ENCODE measurements around the gene FSD2. TPM values are rescaled to one million over a fixed set of nuclear protein-coding genes. Genes with fewer than 3 reads are reported as not detected.
"Not testable (repeated sequence)": the region's sequence is repeated elsewhere in the genome, so short reads cannot be mapped to it uniquely, and the experiment has no call there.

FSD2 gene
- total RNA-seq, 1 donor from 2014 or later, result not detected

DNA sequence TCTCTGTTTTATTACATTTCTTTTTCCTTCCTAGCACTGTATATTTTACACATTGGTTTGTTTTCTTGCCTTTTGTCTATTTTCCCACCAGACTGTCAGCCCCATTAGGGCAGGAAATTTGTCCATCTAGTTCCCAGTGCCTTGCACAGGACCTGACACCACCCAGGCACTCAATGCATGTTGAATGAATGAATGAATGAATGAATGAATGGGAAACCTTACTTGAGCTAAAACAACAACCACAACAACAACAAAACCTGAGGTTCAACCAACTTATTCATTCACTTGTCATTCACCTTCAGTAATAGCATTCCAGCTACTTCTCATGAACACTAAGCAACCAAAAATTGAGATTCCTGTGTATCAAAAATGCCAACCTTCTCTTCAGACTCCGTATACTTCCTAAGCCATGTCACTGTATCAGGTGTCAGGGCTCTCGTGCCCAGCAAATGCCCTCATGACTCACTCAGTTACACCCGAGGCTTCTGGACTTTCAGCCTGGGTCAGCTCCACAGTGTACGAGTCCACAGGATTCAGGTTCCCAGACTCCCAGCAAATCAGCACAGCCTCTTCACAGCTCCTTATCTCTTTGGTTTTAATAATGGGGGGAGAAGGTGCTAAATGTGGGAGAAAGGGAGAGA lies 37.3 kb downstream of the FSD2 start:
- Histone ChIP-seq H3K4me1 (no peaks in the 10 kb centered on the region), H3K36me3 (peaks cover 0 to 14% of the 10 kb centered on the region in 2 donors), H3K27ac (no peak overlapping the region), H3K27me3 (no peaks in the 10 kb centered on the region), H3K9me3 (no peaks in the 10 kb centered on the region), H3K4me3 (no peak overlapping the region)
- DNase-seq (ENCODE audit: low spot score in 2 of 2), result no peak
- intact Hi-C loops (cut with DNase I), result no loop called here
- TF ChIP-seq, protein P1, sequence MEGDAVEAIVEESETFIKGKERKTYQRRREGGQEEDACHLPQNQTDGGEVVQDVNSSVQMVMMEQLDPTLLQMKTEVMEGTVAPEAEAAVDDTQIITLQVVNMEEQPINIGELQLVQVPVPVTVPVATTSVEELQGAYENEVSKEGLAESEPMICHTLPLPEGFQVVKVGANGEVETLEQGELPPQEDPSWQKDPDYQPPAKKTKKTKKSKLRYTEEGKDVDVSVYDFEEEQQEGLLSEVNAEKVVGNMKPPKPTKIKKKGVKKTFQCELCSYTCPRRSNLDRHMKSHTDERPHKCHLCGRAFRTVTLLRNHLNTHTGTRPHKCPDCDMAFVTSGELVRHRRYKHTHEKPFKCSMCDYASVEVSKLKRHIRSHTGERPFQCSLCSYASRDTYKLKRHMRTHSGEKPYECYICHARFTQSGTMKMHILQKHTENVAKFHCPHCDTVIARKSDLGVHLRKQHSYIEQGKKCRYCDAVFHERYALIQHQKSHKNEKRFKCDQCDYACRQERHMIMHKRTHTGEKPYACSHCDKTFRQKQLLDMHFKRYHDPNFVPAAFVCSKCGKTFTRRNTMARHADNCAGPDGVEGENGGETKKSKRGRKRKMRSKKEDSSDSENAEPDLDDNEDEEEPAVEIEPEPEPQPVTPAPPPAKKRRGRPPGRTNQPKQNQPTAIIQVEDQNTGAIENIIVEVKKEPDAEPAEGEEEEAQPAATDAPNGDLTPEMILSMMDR (IDR thresholded peaks at IDR 0.05), result no peak

GRCh38 chr15:82767163-82767829 lies 38.6 kb downstream of the FSD2 start:
- intact Hi-C loops (cut with DNase I), result no loop called here
- TF ChIP-seq, protein P1 (IDR thresholded peaks at IDR 0.05), result no peak

GRCh38 chr15:82766201-82766600 lies 39.7 kb downstream of the FSD2 start:
- H3K27ac ChIP-seq; H3K4me3 ChIP-seq; DNase-seq (ENCODE audit: low spot score in 2 of 2); H3K27me3 ChIP-seq; H3K9me3 ChIP-seq; H3K4me1 ChIP-seq; intact Hi-C loops (cut with DNase I): not testable (repeated sequence)
- H3K36me3 ChIP-seq, result peaks cover 0 to 25% of the 10 kb centered on the region in 2 donors

More at GRCh38 chr15:82767163-82767829, 38.6 kb downstream of the FSD2 start:
- Histone ChIP-seq H3K4me1 (no peaks in the 10 kb centered on the region), H3K9me3 (no peaks in the 10 kb centered on the region), H3K4me3 (no peak overlapping the region), H3K27me3 (no peaks in the 10 kb centered on the region), H3K36me3 (peaks cover 0 to 17% of the 10 kb centered on the region in 2 donors), H3K27ac (no peak overlapping the region)
- DNase-seq (ENCODE audit: low spot score in 2 of 2), result no peak

DNA sequence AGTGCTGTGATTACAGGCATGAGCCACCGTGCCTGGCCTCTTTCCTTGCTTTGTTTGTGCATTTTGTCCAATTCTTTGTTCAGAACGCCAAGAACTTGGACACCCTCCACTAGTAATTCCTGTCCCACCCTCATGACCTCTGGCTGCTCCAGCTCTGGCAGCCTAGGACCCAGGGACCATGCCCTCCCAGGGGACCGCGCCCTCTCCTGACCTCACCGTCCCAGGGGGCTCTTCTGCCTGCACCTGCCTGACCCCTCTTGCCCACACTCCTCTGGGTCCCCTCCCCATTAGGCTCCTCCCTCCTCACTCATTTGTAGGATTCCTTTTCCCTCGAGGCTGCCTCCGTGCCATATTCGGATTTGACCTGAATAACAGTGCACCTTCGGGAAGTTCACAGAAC lies 41.1 kb downstream of the FSD2 start:
- TF ChIP-seq, protein P1 (IDR thresholded peaks at IDR 0.05), result no peak
- no peak overlapping the region for H3K4me3 ChIP-seq
- no peak overlapping the region for H3K27ac ChIP-seq
- H3K9me3 ChIP-seq, result no peaks in the 10 kb centered on the region
- peaks cover 0 to 25% of the 10 kb centered on the region in 2 donors for H3K36me3 ChIP-seq
- intact Hi-C loops (cut with DNase I), result no loop called here
- no peaks in the 10 kb centered on the region for H3K4me1 ChIP-seq
- H3K27me3 ChIP-seq, result no peaks in the 10 kb centered on the region
- DNase-seq (ENCODE audit: low spot score in 2 of 2), result no peak

DNA sequence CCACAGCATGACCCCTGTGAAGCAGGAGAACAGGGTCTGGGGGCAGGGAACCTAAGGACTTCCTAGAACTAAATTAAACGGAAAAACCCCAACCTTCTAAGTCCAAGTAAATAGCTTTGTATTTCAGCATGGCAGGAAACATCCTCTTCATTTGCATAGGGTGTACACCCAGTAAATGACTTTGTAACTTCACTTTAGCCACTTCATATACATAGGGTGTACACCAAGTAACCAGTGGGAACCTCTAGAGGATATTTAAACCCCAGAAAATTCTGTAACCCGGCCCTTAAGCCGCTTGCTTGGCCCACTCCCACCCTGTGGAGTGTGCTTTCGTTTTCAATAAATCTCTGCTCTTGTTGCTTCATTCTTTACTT lies 41.8 kb downstream of the FSD2 start:
- no peak overlapping the region for H3K4me3 ChIP-seq
- H3K36me3 ChIP-seq, result peaks cover 0 to 26% of the 10 kb centered on the region in 2 donors
- TF ChIP-seq, protein P1 (IDR thresholded peaks at IDR 0.05), result no peak
- intact Hi-C loops (cut with DNase I), result no loop called here
- no peaks in the 10 kb centered on the region for H3K27me3 ChIP-seq
- H3K4me1 ChIP-seq, result no peaks in the 10 kb centered on the region
- no peak for DNase-seq (ENCODE audit: low spot score in 2 of 2)
- no peaks in the 10 kb centered on the region for H3K9me3 ChIP-seq
- H3K27ac ChIP-seq, result no peak overlapping the region

DNA sequence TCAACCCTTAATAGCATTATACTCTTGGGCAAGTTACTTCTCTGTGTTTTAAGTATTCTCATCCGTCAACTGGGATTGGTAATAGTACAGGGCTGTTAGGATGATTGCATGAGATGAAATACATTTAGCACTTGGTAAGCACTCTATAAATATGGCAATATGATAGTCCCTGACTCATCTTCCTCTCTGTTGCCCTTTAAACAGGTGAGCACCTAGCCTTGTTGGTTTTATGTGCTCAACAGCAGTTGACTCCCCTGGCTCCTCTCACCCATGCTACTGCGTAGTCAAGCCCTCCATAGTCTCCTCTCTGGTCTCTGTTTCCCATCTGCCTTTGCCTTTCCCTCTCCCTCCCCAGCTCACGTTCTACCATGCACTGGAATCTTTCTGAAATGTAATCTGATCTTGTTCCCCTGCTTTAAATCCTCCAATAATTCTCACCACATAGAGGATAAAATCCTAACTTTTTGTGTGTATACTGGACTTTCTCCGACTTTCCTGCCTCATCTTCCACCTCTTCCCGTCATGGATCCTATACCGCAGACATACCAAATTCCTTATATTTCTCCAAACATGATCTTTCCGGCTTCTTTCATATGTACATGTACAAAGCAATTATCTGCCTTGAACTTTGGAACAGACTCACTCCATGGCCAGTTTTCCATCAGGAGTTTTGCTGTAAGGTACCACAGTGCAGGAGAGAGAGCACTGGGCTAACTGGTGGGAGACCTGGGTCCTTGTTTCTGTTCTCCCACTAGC lies 42.3 kb downstream of the FSD2 start:
- Histone ChIP-seq H3K4me1 (no peaks in the 10 kb centered on the region), H3K27ac (no peak overlapping the region), H3K9me3 (no peaks in the 10 kb centered on the region), H3K27me3 (no peaks in the 10 kb centered on the region), H3K4me3 (no peak overlapping the region), H3K36me3 (peaks cover 0 to 32% of the 10 kb centered on the region in 2 donors)
- TF ChIP-seq, protein P1 (IDR thresholded peaks at IDR 0.05), result no peak
- DNase-seq (ENCODE audit: low spot score in 2 of 2), result no peak
- intact Hi-C loops (cut with DNase I), result no loop called here

All from ascending aorta (tissue), 2 donors.